Heart left ventricle (tissue), 13 donors: ENCODE results near the gene DDRGK1.

ENCODE experiments used
- POLR2A ChIP-seq, 2 donors: fragments of 450-650 bp; IDR thresholded peaks; one replicate each; pipeline ENCODE4 v1.6.1; 2017; ENCODE audit warnings: antibody characterized with exemption in 2 of 2, mild to moderate bottlenecking in 2 of 2, moderate library complexity in 2 of 2
- TF ChIP-seq, protein P1 (sequence below), 12 donors: fragments of 200-600 bp; sonication (generic) in 4 of 12; IDR thresholded peaks; one replicate each; pipeline versions ENCODE4 v1.5.0 to v1.8.0; 2018 to 2022; ENCODE audit warnings: antibody characterized with exemption in 12 of 12, mild to moderate bottlenecking in 5 of 12
- donor health status: ischemic (EF 13 %, LVEDD 7.1; RV severe dilation, severe dysfunction).
- donor health status: DM: no; HTN: yes; CAD: no.
- donor health status: DM: no; HTN: no; CAD: no.
- donor health status: ischemic (EF 25% LVEDD 6.9; RV normal size, moderate dysfunction).
- donor health status: ischemic (EF 25% LVEDD 5.7; RV mildly dilated, moderate dysfunction).
- donor health status: ischemic (EF 35%, LVEDD 5.7; RV mildly dilated, moderate dysfunction).
- donor health status: nonischemic (EF 11% LVEDD 7.7; RV severe dilation, severe dysfunction).
- donor health status: DM: yes; HTN: yes; CAD: no.
- donor health status: PGD.
- donor health status: ischemic (EF 29% LVEDD 5.4; RV normal size, mild dysfunction).
- donor health status: nonischemic (EF 23%, LVEDD 6.1; RV moderate dilation, normal function).

DNA sequence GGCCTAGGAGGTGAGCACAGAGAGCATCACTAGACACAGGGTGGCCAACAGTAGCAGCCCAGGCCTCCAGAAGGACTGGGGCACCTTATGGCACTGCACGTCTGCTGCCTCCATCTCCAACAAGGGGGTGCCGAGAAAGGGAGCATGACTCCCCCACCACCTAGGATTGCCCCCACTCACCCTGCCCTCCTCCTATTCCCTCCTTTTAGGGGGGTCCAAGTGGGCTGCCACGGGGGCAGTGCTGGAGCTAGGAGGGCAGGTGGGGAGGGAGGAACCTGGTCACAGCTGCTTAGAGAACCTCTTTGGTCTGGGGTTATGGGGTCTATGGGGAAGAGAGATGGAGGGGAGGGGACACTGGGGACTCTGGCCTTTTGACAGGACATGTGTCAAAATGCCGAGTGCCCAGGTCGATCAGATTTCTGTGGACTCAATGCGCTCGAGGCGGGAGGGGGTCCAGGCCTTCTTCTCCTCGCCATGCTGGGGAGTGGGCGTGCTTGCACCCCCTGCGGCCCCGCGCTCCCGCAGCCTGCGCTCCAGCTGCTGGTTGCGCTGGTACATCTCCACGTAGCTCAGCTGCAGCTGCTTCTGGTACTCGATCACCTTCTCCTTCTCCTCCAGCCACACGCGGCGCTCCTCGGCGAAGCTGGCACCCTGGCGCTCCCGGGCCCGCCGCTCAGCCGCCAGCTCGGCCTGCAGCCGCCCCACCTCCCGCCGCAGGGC is 40.3 kb downstream of the DDRGK1 start:
- TF ChIP-seq, protein P1, sequence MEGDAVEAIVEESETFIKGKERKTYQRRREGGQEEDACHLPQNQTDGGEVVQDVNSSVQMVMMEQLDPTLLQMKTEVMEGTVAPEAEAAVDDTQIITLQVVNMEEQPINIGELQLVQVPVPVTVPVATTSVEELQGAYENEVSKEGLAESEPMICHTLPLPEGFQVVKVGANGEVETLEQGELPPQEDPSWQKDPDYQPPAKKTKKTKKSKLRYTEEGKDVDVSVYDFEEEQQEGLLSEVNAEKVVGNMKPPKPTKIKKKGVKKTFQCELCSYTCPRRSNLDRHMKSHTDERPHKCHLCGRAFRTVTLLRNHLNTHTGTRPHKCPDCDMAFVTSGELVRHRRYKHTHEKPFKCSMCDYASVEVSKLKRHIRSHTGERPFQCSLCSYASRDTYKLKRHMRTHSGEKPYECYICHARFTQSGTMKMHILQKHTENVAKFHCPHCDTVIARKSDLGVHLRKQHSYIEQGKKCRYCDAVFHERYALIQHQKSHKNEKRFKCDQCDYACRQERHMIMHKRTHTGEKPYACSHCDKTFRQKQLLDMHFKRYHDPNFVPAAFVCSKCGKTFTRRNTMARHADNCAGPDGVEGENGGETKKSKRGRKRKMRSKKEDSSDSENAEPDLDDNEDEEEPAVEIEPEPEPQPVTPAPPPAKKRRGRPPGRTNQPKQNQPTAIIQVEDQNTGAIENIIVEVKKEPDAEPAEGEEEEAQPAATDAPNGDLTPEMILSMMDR (IDR thresholded peaks at IDR 0.05), result no peak
- no peak for TF ChIP-seq POLR2A (IDR thresholded peaks at IDR 0.05)
